Fibroblast of mammary gland (primary cell): ENCODE data around the gene SND1.

Experiments
- DNase-seq: peaks from one replicate; pipeline ENCODE4 v3.0.0-alpha.2; 2010; ENCODE audit warnings: low read depth
- H3K4me3 ChIP-seq: 2 replicates; pipeline ENCODE4 v1.5.1; 2011; ENCODE audit warnings: low read depth, mild to moderate bottlenecking, low read length, moderate library complexity; ENCODE audit not compliant: control insufficient read depth
- CTCF ChIP-seq: conservative IDR thresholded peaks from 2 replicates; pipeline ENCODE4 v1.5.1; 2011; ENCODE audit warnings: low read depth, low read length, inconsistent platforms; ENCODE audit not compliant: control insufficient read depth, insufficient read depth

Gene SND1

GRCh38 chr7:128122576-128123290 is 470.7 kb downstream of the SND1 start:
- DNase-seq = no peak
- TF ChIP-seq CTCF = no peak
- H3K4me3 ChIP-seq = no peak overlapping the region

GRCh38 chr7:128123291-128124037 is 471.5 kb downstream of the SND1 start:
- TF ChIP-seq CTCF = no peak
- DNase-seq = no peak
- H3K4me3 ChIP-seq = no peak overlapping the region

DNA sequence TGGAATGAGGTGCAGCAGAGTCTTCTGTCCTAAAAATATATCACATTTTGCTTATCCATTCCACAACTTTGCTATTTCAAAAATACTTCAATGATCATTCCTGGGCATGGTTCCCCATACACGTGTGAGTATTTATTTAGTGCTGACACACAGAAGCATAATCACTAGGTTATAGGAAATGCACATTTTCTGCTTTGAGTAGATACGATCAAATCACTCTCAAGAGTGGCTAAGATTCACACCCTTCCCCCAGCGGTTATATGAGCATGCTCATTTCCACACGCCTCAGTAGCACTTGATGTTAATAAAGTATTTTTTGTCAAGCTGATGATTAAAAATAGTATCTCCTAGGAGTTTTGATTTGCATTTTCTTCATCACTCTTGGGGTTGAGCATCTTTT is 472.8 kb downstream of the SND1 start:
- DNase-seq = no peak
- no peak for TF ChIP-seq CTCF

GRCh38 chr7:128125816-128126215 is 473.8 kb downstream of the SND1 start:
- no peak for TF ChIP-seq CTCF
- DNase-seq = no peak
- H3K4me3 ChIP-seq = no peak overlapping the region

More for the DNA sequence above, 472.8 kb downstream of the SND1 start:
- H3K4me3 ChIP-seq = no peak overlapping the region

DNA sequence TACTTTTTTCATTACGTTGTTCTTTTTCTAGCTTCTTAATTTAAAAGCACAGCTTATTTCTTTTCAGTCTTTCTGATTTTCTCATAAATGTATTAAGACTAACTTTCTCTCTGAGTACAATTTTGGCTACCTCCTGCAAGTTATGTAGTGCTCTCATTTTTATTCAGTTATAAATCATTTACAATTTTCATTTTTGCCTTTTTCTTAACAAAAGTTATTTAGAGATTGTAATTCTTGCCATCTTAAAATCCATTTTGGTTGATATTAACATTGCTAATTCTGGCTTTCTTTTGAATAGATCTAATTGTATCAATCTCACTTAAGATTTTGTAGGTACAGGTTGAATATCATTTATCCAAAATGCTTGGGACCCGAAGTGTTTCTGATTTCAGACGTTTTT is 476.4 kb downstream of the SND1 start:
- H3K4me3 ChIP-seq = no peak overlapping the region
- no peak for TF ChIP-seq CTCF
- no peak for DNase-seq

GRCh38 chr7:128129224-128129864 is 477.4 kb downstream of the SND1 start:
- TF ChIP-seq CTCF = no peak
- no peak for DNase-seq
- H3K4me3 ChIP-seq = no peak overlapping the region
